HCT116 (cell line): ENCODE measurements around the gene KCNJ10. TPM values are rescaled to one million over a fixed set of nuclear protein-coding genes. Genes with fewer than 3 reads are reported as not detected.

ENCODE experiments used
- ATAC-seq: fragments of 200-7000 bp; cut with Tn5 transposase; 2 replicates; pipeline ENCODE4 v1.9.1; 2020; ENCODE audit warnings: mild to moderate bottlenecking, moderate library complexity
- BruUV-seq: library from RNA; stranded (reverse); fragments of 400-500 nt; replicated peaks from 2 replicates; lab custom pipeline; 2021; lab: Mats Ljungman, UMichigan
- CTCF ChIA-PET: fragments of 300-600 bp; sonication (Branson Sonifier 250); formaldehyde crosslinking; loops from one replicate; lab custom pipeline; 2021; ENCODE audit warnings: antibody characterized with exemption; lab: Charles Lee
- POLR2A ChIA-PET: fragments of 300-600, 350-600 bp; sonication (Branson Sonifier 250); formaldehyde crosslinking; loops from one replicate; lab custom pipeline; 2021; ENCODE audit warnings: antibody characterized with exemption; lab: Charles Lee
- RAD21 ChIA-PET, 2 experiments: fragments of 300-600 bp; sonication (Branson Sonifier 250); formaldehyde crosslinking; loops; one replicate each; lab custom pipeline; 2023; ENCODE audit warnings: low total read pairs in 2 of 2; ENCODE audit not compliant: uncharacterized antibody in 2 of 2, unreplicated experiment in 2 of 2, low non-redundant PET in 1 of 2; lab: Charles Lee
- DNase-seq: peaks from one replicate; pipeline ENCODE4 v3.0.0-alpha.2; 2010; ENCODE audit warnings: low read depth, low spot score
- H2AFZ ChIP-seq: fragments of 200-600 bp; shearing (Covaris generic), sonication (generic); 2 replicates; pipeline ENCODE4 v1.6.1; 2017; ENCODE audit warnings: low read depth, mixed run types, mixed read lengths, antibody characterized with exemption, low read length; ENCODE audit not compliant: poor library complexity, severe bottlenecking
- H3K27ac ChIP-seq: 2 replicates; pipeline ENCODE4 v1.5.1; 2012; ENCODE audit warnings: low read depth, low read length
- H3K27me3 ChIP-seq: fragments of 200-600 bp; sonication (generic); 2 replicates; pipeline ENCODE4 v1.6.1; 2016; ENCODE audit warnings: mixed run types, low read length, mixed read lengths; ENCODE audit not compliant: insufficient read depth
- H3K36me3 ChIP-seq, 2 experiments: fragments of 200-500 bp in 1 of 2; fragments of 200-600 bp in 1 of 2; sonication (Bioruptor generic) in 1 of 2; sonication (generic) in 1 of 2; 2 replicates each; pipeline versions ENCODE4 v1.5.1 to v1.6.1; 2014 to 2016; ENCODE audit warnings: low read length in 2 of 2, inconsistent platforms in 1 of 2, mixed read lengths in 1 of 2, mixed run types in 1 of 2; ENCODE audit not compliant: insufficient read depth in 2 of 2, control insufficient read depth in 1 of 2
- H3K4me1 ChIP-seq, 2 experiments: fragments of 200-600 bp in 1 of 2; sonication (generic) in 1 of 2; 2 replicates each; pipeline versions ENCODE4 v1.5.1 to v1.6.1; 2012 to 2017; ENCODE audit warnings: low read length in 2 of 2, inconsistent platforms in 1 of 2, mild to moderate bottlenecking in 1 of 2, mixed read lengths in 1 of 2, mixed run types in 1 of 2, moderate library complexity in 1 of 2; ENCODE audit not compliant: insufficient read depth in 2 of 2, control insufficient read depth in 1 of 2
- H3K4me2 ChIP-seq: fragments of 200-600 bp; sonication (generic); 2 replicates; pipeline ENCODE4 v1.6.1; 2017; ENCODE audit warnings: mixed run types, low read length, mixed read lengths
- H3K4me3 ChIP-seq, 2 experiments: fragments of 200-600 bp in 1 of 2; sonication (generic) in 1 of 2; replicated peaks in 1 of 2; 2 replicates each; pipeline ENCODE4 v1.5.1; 2011 to 2016; ENCODE audit warnings: low read length in 2 of 2, control low read depth in 1 of 2, low read depth in 1 of 2, mild to moderate bottlenecking in 1 of 2, mixed read lengths in 1 of 2, mixed run types in 1 of 2
- H3K79me2 ChIP-seq: fragments of 200-600 bp; sonication (generic); 2 replicates; pipeline ENCODE4 v1.6.1; 2017; ENCODE audit warnings: mild to moderate bottlenecking, mixed run types, low read length, moderate library complexity, mixed read lengths; ENCODE audit not compliant: insufficient read depth
- H3K9ac ChIP-seq: fragments of 200-600 bp; sonication (generic); 2 replicates; pipeline ENCODE4 v1.6.1; 2016; ENCODE audit warnings: low read length, mixed read lengths
- H3K9me2 ChIP-seq: fragments of 200-600 bp; sonication (generic), shearing (Covaris generic); 2 replicates; pipeline ENCODE4 v1.6.1; 2017; ENCODE audit warnings: mixed run types, mild to moderate bottlenecking, moderate library complexity; ENCODE audit not compliant: insufficient read depth
- H3K9me3 ChIP-seq, 2 experiments: fragments of 200-500 bp in 1 of 2; fragments of 200-600 bp in 1 of 2; sonication (Bioruptor generic) in 1 of 2; sonication (generic) in 1 of 2; 2 replicates each; pipeline ENCODE4 v1.6.1; 2014 to 2017; ENCODE audit warnings: low read length in 2 of 2, mixed read lengths in 2 of 2, inconsistent platforms in 1 of 2, low read depth in 1 of 2, mild to moderate bottlenecking in 1 of 2, mixed run types in 1 of 2, moderate library complexity in 1 of 2; ENCODE audit not compliant: control insufficient read depth in 1 of 2, insufficient read depth in 1 of 2
- H4K20me1 ChIP-seq: fragments of 200-600 bp; sonication (generic), shearing (Covaris generic); 2 replicates; pipeline ENCODE4 v1.6.1; 2017; ENCODE audit warnings: mixed run types, mild to moderate bottlenecking, moderate library complexity; ENCODE audit not compliant: insufficient read depth
- CEBPB ChIP-seq: IDR thresholded peaks from 2 replicates; pipeline ENCODE4 v1.6.1; 2012; ENCODE audit warnings: low read depth
- EZH2phosphoT487 ChIP-seq: fragments of 200-600 bp; IDR thresholded peaks from 2 replicates; pipeline ENCODE4 v1.6.1; 2018; ENCODE audit warnings: antibody characterized with exemption, borderline replicate concordance
- FOSL1 ChIP-seq: IDR thresholded peaks from 2 replicates; pipeline ENCODE4 v1.6.1; 2012; ENCODE audit warnings: low read depth
- REST ChIP-seq: IDR thresholded peaks from 2 replicates; pipeline ENCODE4 v1.6.1; 2012; ENCODE audit warnings: low read depth
- SP1 ChIP-seq: IDR thresholded peaks from 2 replicates; pipeline ENCODE4 v1.6.1; 2012; ENCODE audit warnings: low read depth
- ZFX ChIP-seq: fragments of 450-650 bp; IDR thresholded peaks from 2 replicates; pipeline ENCODE4 v1.6.1; 2017
- intact Hi-C: fragments of 100-400 bp; cut with micrococcal nuclease; formaldehyde crosslinking; loops from 2 replicates; pipeline ENCODE4 v1.10.0; 2022
- total RNA-seq: library from RNA; stranded (reverse); gene quantifications from one replicate; pipeline ENCODE4 v1.2.1, GENCODE V29; 2021; ENCODE audit not compliant: unreplicated experiment
- TF ChIP-seq, protein P1 (sequence below): IDR thresholded peaks from 2 replicates; pipeline ENCODE4 v1.6.1; 2011; ENCODE audit warnings: mild to moderate bottlenecking, low read length, moderate library complexity; ENCODE audit not compliant: insufficient replicate concordance; ENCODE audit errors: extremely low read depth

Gene KCNJ10
- total RNA-seq, 1 experiment from 2014 or later = 0.57 TPM

GRCh38 chr1:160097151-160097910, 27.4 kb upstream of the KCNJ10 start:
- H3K4me3 ChIP-seq = peak overlapping the region; percentile 76 to 90
- peak overlapping the region; percentile 60; the same call in 1 of the 2 replicates for H3K27ac ChIP-seq
- H3K36me3 ChIP-seq = no peaks in the 10 kb centered on the region
- peaks cover 4% of the 10 kb centered on the region; the same call in 1 of the 2 replicates for H3K79me2 ChIP-seq
- RAD21 ChIA-PET = no interaction called here
- ATAC-seq (no peak), DNase-seq (no peak)
- no peaks in the 10 kb centered on the region for H3K9me2 ChIP-seq
- intact Hi-C loops = no loop called here
- H3K27me3 ChIP-seq = no peaks in the 10 kb centered on the region
- no peaks in the 10 kb centered on the region for H4K20me1 ChIP-seq
- POLR2A ChIA-PET = interaction anchor here (1.7 kb wide), 1 partner anchor 9 kb away, joined by 3 read pairs; no protein-coding TSS in a partner anchor
- BruUV-seq = TSS peak; percentile 66
- H2AFZ ChIP-seq = no peak overlapping the region
- CTCF ChIA-PET = interaction anchor here (1.9 to 4.2 kb wide), 6 partner anchors 11 to 279 kb away, joined by 8 to 30 read pairs (median 10); no protein-coding TSS in a partner anchor
- H3K4me1 ChIP-seq = peaks cover 11 to 28% of the 10 kb centered on the region in 2 experiments
- TF ChIP-seq ZFX (no peak), CEBPB (no peak), SP1 (no peak), FOSL1 (no peak), REST (no peak), EZH2phosphoT487 (no peak)
- TF ChIP-seq, protein P1, sequence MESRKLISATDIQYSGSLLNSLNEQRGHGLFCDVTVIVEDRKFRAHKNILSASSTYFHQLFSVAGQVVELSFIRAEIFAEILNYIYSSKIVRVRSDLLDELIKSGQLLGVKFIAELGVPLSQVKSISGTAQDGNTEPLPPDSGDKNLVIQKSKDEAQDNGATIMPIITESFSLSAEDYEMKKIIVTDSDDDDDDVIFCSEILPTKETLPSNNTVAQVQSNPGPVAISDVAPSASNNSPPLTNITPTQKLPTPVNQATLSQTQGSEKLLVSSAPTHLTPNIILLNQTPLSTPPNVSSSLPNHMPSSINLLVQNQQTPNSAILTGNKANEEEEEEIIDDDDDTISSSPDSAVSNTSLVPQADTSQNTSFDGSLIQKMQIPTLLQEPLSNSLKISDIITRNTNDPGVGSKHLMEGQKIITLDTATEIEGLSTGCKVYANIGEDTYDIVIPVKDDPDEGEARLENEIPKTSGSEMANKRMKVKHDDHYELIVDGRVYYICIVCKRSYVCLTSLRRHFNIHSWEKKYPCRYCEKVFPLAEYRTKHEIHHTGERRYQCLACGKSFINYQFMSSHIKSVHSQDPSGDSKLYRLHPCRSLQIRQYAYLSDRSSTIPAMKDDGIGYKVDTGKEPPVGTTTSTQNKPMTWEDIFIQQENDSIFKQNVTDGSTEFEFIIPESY = no peak
- H3K9ac ChIP-seq = peak overlapping the region; percentile 81
- peak overlapping the region; percentile 98 for H3K4me2 ChIP-seq
- no peaks in the 10 kb centered on the region for H3K9me3 ChIP-seq
